GM10847 (cell line): ENCODE results near the gene TAPT1.

Experiments used
- POLR2A ChIP-seq: IDR thresholded peaks from 2 replicates; pipeline ENCODE4 v1.6.1; 2011; ENCODE audit not compliant: insufficient read length; ENCODE audit errors: extremely low read depth

TAPT1 gene

GRCh38 chr4:16117164-16117563 is 109.1 kb downstream of the TAPT1 start:
- no peak for TF ChIP-seq POLR2A

GRCh38 chr4:16116493-16116990 is 109.7 kb downstream of the TAPT1 start:
- TF ChIP-seq POLR2A: no peak

GRCh38 chr4:16116019-16116418 is 110.3 kb downstream of the TAPT1 start:
- TF ChIP-seq POLR2A: no peak

GRCh38 chr4:16114546-16114945 is 111.7 kb downstream of the TAPT1 start:
- TF ChIP-seq POLR2A: no peak

GRCh38 chr4:16113741-16114140 is 112.5 kb downstream of the TAPT1 start:
- TF ChIP-seq POLR2A: no peak

- TF ChIP-seq POLR2A: no peak
Observed at GRCh38 chr4:16111533-16111932, 114.7 kb downstream of the TAPT1 start.

DNA sequence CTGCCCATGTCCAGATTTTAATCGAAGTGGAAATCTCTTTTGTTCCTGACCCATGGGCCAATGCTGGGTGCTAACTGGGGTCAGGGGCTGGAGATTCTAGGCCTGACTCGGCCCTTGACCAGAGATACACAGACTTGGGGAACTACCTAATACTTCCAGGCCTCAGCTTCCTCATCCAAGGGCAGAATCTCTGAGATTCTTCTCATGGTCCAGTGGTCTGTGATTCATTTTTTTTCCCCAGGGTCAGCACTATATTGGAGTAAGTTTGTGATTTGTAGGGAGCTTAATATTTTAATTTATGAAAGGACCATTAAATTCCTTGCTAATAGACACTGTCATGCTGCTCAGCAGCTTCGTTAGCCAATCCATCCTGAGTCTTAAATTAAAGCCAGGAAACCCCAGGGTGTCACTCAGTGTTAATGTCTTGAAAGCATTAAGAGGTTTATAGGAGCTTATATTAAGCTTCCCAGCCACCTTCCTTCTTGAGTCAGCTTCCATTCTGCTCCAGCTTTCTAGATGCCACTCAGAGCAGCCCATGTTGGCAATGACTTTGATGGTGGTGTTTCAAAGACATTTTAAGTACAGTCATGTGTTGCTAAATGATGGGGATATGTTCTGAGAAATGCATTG is 115.5 kb downstream of the TAPT1 start:
- no peak for TF ChIP-seq POLR2A
